Mesenchymal stem cell (in vitro differentiated cells and primary cell): Measurements from ENCODE around the gene BRIP1.

Experiments used
- DNase-seq: peaks from one replicate; pipeline ENCODE4 v3.0.0-alpha.2; 2013
- H2AFZ ChIP-seq: one replicate; pipeline ENCODE4 v1.6.1; 2013; ENCODE audit warnings: low read depth, mild to moderate bottlenecking, control low read depth, inconsistent platforms, low read length, moderate library complexity
- H2AK5ac ChIP-seq: 2 replicates; pipeline ENCODE4 v1.6.1; 2013; ENCODE audit warnings: low read length, moderate library complexity, mild to moderate bottlenecking, inconsistent platforms; ENCODE audit not compliant: severe bottlenecking
- H2BK120ac ChIP-seq: one replicate; pipeline ENCODE4 v1.6.1; 2013; ENCODE audit warnings: low read depth, mild to moderate bottlenecking, inconsistent platforms, low read length, moderate library complexity
- H2BK12ac ChIP-seq, 2 experiments: one replicate each; pipeline ENCODE4 v1.6.1; 2013; ENCODE audit warnings: inconsistent platforms in 2 of 2, low read length in 2 of 2, mild to moderate bottlenecking in 2 of 2, moderate library complexity in 2 of 2, control low read depth in 1 of 2
- H2BK15ac ChIP-seq: one replicate; pipeline ENCODE4 v1.6.1; 2013; ENCODE audit warnings: mild to moderate bottlenecking, low read depth, inconsistent platforms; ENCODE audit not compliant: poor library complexity, severe bottlenecking
- H2BK5ac ChIP-seq: 2 replicates; pipeline ENCODE4 v1.6.1; 2013; ENCODE audit warnings: low read depth, mild to moderate bottlenecking, low read length, control low read depth, inconsistent platforms; ENCODE audit not compliant: poor library complexity, severe bottlenecking
- H3K14ac ChIP-seq, 2 experiments: one replicate each; pipeline ENCODE4 v1.6.1; 2013; ENCODE audit warnings: inconsistent platforms in 2 of 2, low read length in 2 of 2, control low read depth in 1 of 2, mild to moderate bottlenecking in 1 of 2, moderate library complexity in 1 of 2
- H3K18ac ChIP-seq, 2 experiments: one replicate each; pipeline ENCODE4 v1.6.1; 2013; ENCODE audit warnings: inconsistent platforms in 2 of 2, low read length in 2 of 2, control low read depth in 1 of 2, low read depth in 1 of 2, mild to moderate bottlenecking in 1 of 2
- H3K23ac ChIP-seq, 2 experiments: one replicate each; pipeline ENCODE4 v1.6.1; 2013; ENCODE audit warnings: inconsistent platforms in 2 of 2, low read length in 2 of 2, mild to moderate bottlenecking in 2 of 2, moderate library complexity in 2 of 2, control low read depth in 1 of 2
- H3K27ac ChIP-seq: 2 replicates; pipeline ENCODE4 v1.5.1; 2013; ENCODE audit warnings: mild to moderate bottlenecking, moderate library complexity, low read length, control low read depth, inconsistent platforms; ENCODE audit not compliant: poor library complexity, severe bottlenecking
- H3K27me3 ChIP-seq, 2 experiments: 2 replicates each; pipeline versions ENCODE4 v1.6.1 to v1.7.0; 2013; ENCODE audit warnings: low read length in 2 of 2, mild to moderate bottlenecking in 2 of 2, moderate library complexity in 2 of 2, control low read depth in 1 of 2, inconsistent platforms in 1 of 2; ENCODE audit not compliant: control insufficient read depth in 1 of 2, insufficient read depth in 1 of 2
- H3K36me3 ChIP-seq, 2 experiments: 2 replicates each; pipeline versions ENCODE4 v1.6.1 to v1.7.0; 2013; ENCODE audit warnings: low read length in 2 of 2, control low read depth in 1 of 2, inconsistent platforms in 1 of 2, low read depth in 1 of 2, mild to moderate bottlenecking in 1 of 2; ENCODE audit not compliant: insufficient read depth in 2 of 2, control insufficient read depth in 1 of 2
- H3K4ac ChIP-seq, 2 experiments: one replicate each; pipeline ENCODE4 v1.6.1; 2013; ENCODE audit warnings: inconsistent platforms in 2 of 2, low read length in 2 of 2, mild to moderate bottlenecking in 2 of 2, moderate library complexity in 2 of 2, control low read depth in 1 of 2, low read depth in 1 of 2
- H3K4me1 ChIP-seq: 2 replicates; pipeline ENCODE4 v1.6.1; 2013; ENCODE audit warnings: low read depth, low read length, control low read depth; ENCODE audit not compliant: control insufficient read depth, insufficient read depth
- H3K4me2 ChIP-seq: 2 replicates; pipeline ENCODE4 v1.6.1; 2013; ENCODE audit warnings: low read length, mild to moderate bottlenecking, inconsistent platforms; ENCODE audit not compliant: poor library complexity, severe bottlenecking
- H3K4me3 ChIP-seq, 2 experiments: 2 replicates each; pipeline versions ENCODE4 v1.5.1 to v1.7.0; 2013; ENCODE audit warnings: low read length in 2 of 2, mild to moderate bottlenecking in 2 of 2, control low read depth in 1 of 2, low read depth in 1 of 2; ENCODE audit not compliant: insufficient read depth in 1 of 2
- H3K79me1 ChIP-seq: replicated peaks from 2 replicates; pipeline ENCODE4 v1.6.1; 2013; ENCODE audit warnings: mild to moderate bottlenecking, control low read depth, low read length, inconsistent platforms; ENCODE audit not compliant: poor library complexity, severe bottlenecking
- H3K9ac ChIP-seq: 2 replicates; pipeline ENCODE4 v1.7.0; 2013; ENCODE audit warnings: mild to moderate bottlenecking, low read length, moderate library complexity
- H3K9me3 ChIP-seq: 2 replicates; pipeline ENCODE4 v1.7.0; 2013; ENCODE audit warnings: mild to moderate bottlenecking, low read length; ENCODE audit not compliant: control insufficient read depth
- H4K8ac ChIP-seq: one replicate; pipeline ENCODE4 v1.6.1; 2013; ENCODE audit warnings: inconsistent platforms, mild to moderate bottlenecking, low read length, moderate library complexity
- H4K91ac ChIP-seq: one replicate; pipeline ENCODE4 v1.6.1; 2013; ENCODE audit warnings: mild to moderate bottlenecking, low read length, inconsistent platforms
- WGBS: methylation state at CpG from one replicate; pipeline ENCODE4 v1.1.7; 2013; ENCODE audit warnings: mixed read lengths; 5-methylcytosine and 5-hydroxymethylcytosine counted together

BRIP1 gene

GRCh38 chr17:61764846-61765245 is 98.5 kb downstream of the BRIP1 start:
- H3K9ac ChIP-seq = no peak overlapping the region
- no peak overlapping the region for H3K4me3 ChIP-seq
- no peak overlapping the region for H2AK5ac ChIP-seq
- no peaks in the 10 kb centered on the region for H3K27me3 ChIP-seq
- H3K4ac ChIP-seq = no peak overlapping the region
- no peak overlapping the region for H4K8ac ChIP-seq
- H4K91ac ChIP-seq = no peak overlapping the region
- no peak overlapping the region for H2BK120ac ChIP-seq
- H3K18ac ChIP-seq = no peak overlapping the region
- WGBS = no CpG with 5 or more reads among the region's 1 CpG
- H3K27ac ChIP-seq = no peak overlapping the region
- H3K14ac ChIP-seq = no peak overlapping the region
- H2AFZ ChIP-seq = no peak overlapping the region
- H3K4me2 ChIP-seq = no peak overlapping the region
- H2BK12ac ChIP-seq = no peak overlapping the region
- no peak overlapping the region for H2BK15ac ChIP-seq
- H3K9me3 ChIP-seq = peaks cover 27% of the 10 kb centered on the region
- H3K23ac ChIP-seq = no peak overlapping the region
- peaks cover 3% of the 10 kb centered on the region for H3K79me1 ChIP-seq
- H2BK5ac ChIP-seq = no peak overlapping the region
- DNase-seq = no peak
- no peaks in the 10 kb centered on the region for H3K4me1 ChIP-seq
- no peaks in the 10 kb centered on the region for H3K36me3 ChIP-seq

- Histone ChIP-seq H3K9ac (no peak overlapping the region), H3K9me3 (peaks cover 42% of the 10 kb centered on the region), H2BK12ac (no peak overlapping the region), H3K27ac (no peak overlapping the region), H3K4ac (no peak overlapping the region), H3K18ac (no peak overlapping the region), H4K91ac (no peak overlapping the region), H2BK120ac (no peak overlapping the region), H3K4me2 (no peak overlapping the region), H3K36me3 (no peaks in the 10 kb centered on the region), H2AK5ac (no peak overlapping the region), H3K23ac (no peak overlapping the region), H2BK5ac (no peak overlapping the region), H3K4me1 (no peaks in the 10 kb centered on the region), H3K27me3 (no peaks in the 10 kb centered on the region), H3K4me3 (no peak overlapping the region), H2AFZ (no peak overlapping the region), H2BK15ac (no peak overlapping the region), H3K79me1 (peaks cover 2% of the 10 kb centered on the region), H4K8ac (no peak overlapping the region), H3K14ac (no peak overlapping the region)
- 96% methylated on average over 2 of the region's 2 CpGs for WGBS
- DNase-seq = no peak
Observed at GRCh38 chr17:61761827-61762226, 101.5 kb downstream of the BRIP1 start.

- H3K18ac ChIP-seq = no peak overlapping the region
- H4K8ac ChIP-seq = no peak overlapping the region
- H3K4me2 ChIP-seq = no peak overlapping the region
- no peak overlapping the region for H3K23ac ChIP-seq
- H3K14ac ChIP-seq = no peak overlapping the region
- WGBS = no CpG with 5 or more reads among the region's 1 CpG
- no peak overlapping the region for H3K4ac ChIP-seq
- H2BK12ac ChIP-seq = no peak overlapping the region
- H3K9ac ChIP-seq = no peak overlapping the region
- no peak overlapping the region for H2AK5ac ChIP-seq
- H3K79me1 ChIP-seq = peaks cover 2% of the 10 kb centered on the region
- no peak overlapping the region for H2BK15ac ChIP-seq
- no peak overlapping the region for H2BK120ac ChIP-seq
- H3K36me3 ChIP-seq = no peaks in the 10 kb centered on the region
- H2BK5ac ChIP-seq = no peak overlapping the region
- no peaks in the 10 kb centered on the region for H3K27me3 ChIP-seq
- H2AFZ ChIP-seq = no peak overlapping the region
- DNase-seq = no peak
- no peak overlapping the region for H3K4me3 ChIP-seq
- H4K91ac ChIP-seq = no peak overlapping the region
- peaks cover 42% of the 10 kb centered on the region for H3K9me3 ChIP-seq
- H3K27ac ChIP-seq = no peak overlapping the region
- no peaks in the 10 kb centered on the region for H3K4me1 ChIP-seq
Observed at GRCh38 chr17:61759362-61759761, 104.0 kb downstream of the BRIP1 start.

- no peak overlapping the region for H3K4me2 ChIP-seq
- H2AK5ac ChIP-seq = no peak overlapping the region
- no peak overlapping the region for H3K4me3 ChIP-seq
- no peak overlapping the region for H2BK5ac ChIP-seq
- no peak overlapping the region for H2BK12ac ChIP-seq
- 100% methylated on average over 1 of the region's 2 CpGs for WGBS
- H4K91ac ChIP-seq = no peak overlapping the region
- H3K23ac ChIP-seq = no peak overlapping the region
- peaks cover 37% of the 10 kb centered on the region for H3K9me3 ChIP-seq
- H2AFZ ChIP-seq = no peak overlapping the region
- H3K18ac ChIP-seq = no peak overlapping the region
- no peak overlapping the region for H2BK120ac ChIP-seq
- no peaks in the 10 kb centered on the region for H3K27me3 ChIP-seq
- peaks cover 2% of the 10 kb centered on the region for H3K79me1 ChIP-seq
- no peak for DNase-seq
- H3K9ac ChIP-seq = no peak overlapping the region
- no peak overlapping the region for H4K8ac ChIP-seq
- H3K27ac ChIP-seq = no peak overlapping the region
- H3K4ac ChIP-seq = no peak overlapping the region
- no peaks in the 10 kb centered on the region for H3K4me1 ChIP-seq
- no peaks in the 10 kb centered on the region for H3K36me3 ChIP-seq
- no peak overlapping the region for H2BK15ac ChIP-seq
- no peak overlapping the region for H3K14ac ChIP-seq
Observed at GRCh38 chr17:61758430-61758829, 104.9 kb downstream of the BRIP1 start.
